H9 (cell line): ENCODE results near the gene ZNF133. TPM values are rescaled to one million over a fixed set of nuclear protein-coding genes. Genes with fewer than 3 reads are reported as not detected.

ENCODE experiments used
- DNase-seq: peaks from one replicate; pipeline ENCODE4 v3.0.0-alpha.2; 2017
- H2AFZ ChIP-seq: one replicate; pipeline ENCODE4 v1.6.1; 2013; ENCODE audit warnings: mild to moderate bottlenecking, low read length, control low read depth, moderate library complexity
- H2AK5ac ChIP-seq: 2 replicates; pipeline ENCODE4 v1.6.1; 2013; ENCODE audit warnings: low read length, control low read depth, mixed read lengths; ENCODE audit not compliant: insufficient read length
- H2BK120ac ChIP-seq: one replicate; pipeline ENCODE4 v1.6.1; 2013; ENCODE audit warnings: low read depth, mild to moderate bottlenecking, low read length, control low read depth, inconsistent platforms; ENCODE audit not compliant: poor library complexity, severe bottlenecking
- H2BK12ac ChIP-seq: 2 replicates; pipeline ENCODE4 v1.6.1; 2013; ENCODE audit warnings: low read length, control low read depth, mixed read lengths, low read depth; ENCODE audit not compliant: insufficient read length
- H2BK15ac ChIP-seq: 2 replicates; pipeline ENCODE4 v1.6.1; 2013; ENCODE audit warnings: low read depth, low read length, control low read depth
- H2BK20ac ChIP-seq: one replicate; pipeline ENCODE4 v1.6.1; 2013; ENCODE audit warnings: low read depth, mild to moderate bottlenecking, low read length, control low read depth, inconsistent platforms; ENCODE audit not compliant: poor library complexity, severe bottlenecking
- H2BK5ac ChIP-seq: 2 replicates; pipeline ENCODE4 v1.6.1; 2013; ENCODE audit warnings: low read length, control low read depth, mixed read lengths; ENCODE audit not compliant: insufficient read length
- H3K14ac ChIP-seq: 2 replicates; pipeline ENCODE4 v1.6.1; 2013; ENCODE audit warnings: low read length, control low read depth; ENCODE audit not compliant: insufficient read depth
- H3K18ac ChIP-seq: 2 replicates; pipeline ENCODE4 v1.6.1; 2013; ENCODE audit warnings: low read depth, mild to moderate bottlenecking, mixed read lengths, low read length, control low read depth; ENCODE audit not compliant: insufficient read length
- H3K23ac ChIP-seq: 2 replicates; pipeline ENCODE4 v1.6.1; 2013; ENCODE audit warnings: low read length, control low read depth, mixed read lengths, low read depth; ENCODE audit not compliant: insufficient read length
- H3K23me2 ChIP-seq: 2 replicates; pipeline ENCODE4 v1.6.1; 2013; ENCODE audit warnings: low read depth, mild to moderate bottlenecking, mixed read lengths, low read length, control low read depth; ENCODE audit not compliant: insufficient read length, poor library complexity, severe bottlenecking
- H3K27ac ChIP-seq: 2 replicates; pipeline ENCODE4 v1.5.1; 2013; ENCODE audit warnings: low read length, control low read depth, mixed read lengths, low read depth; ENCODE audit not compliant: insufficient read length
- H3K27me3 ChIP-seq: 2 replicates; pipeline ENCODE4 v1.6.1; 2013; ENCODE audit warnings: low read length, control low read depth, inconsistent platforms; ENCODE audit not compliant: insufficient read depth
- H3K4ac ChIP-seq: 2 replicates; pipeline ENCODE4 v1.6.1; 2013; ENCODE audit warnings: low read depth, mild to moderate bottlenecking, control low read depth, inconsistent platforms, low read length, moderate library complexity
- H3K4me1 ChIP-seq: 2 replicates; pipeline ENCODE4 v1.6.1; 2013; ENCODE audit warnings: low read length, control low read depth, inconsistent platforms; ENCODE audit not compliant: insufficient read depth
- H3K4me2 ChIP-seq: 2 replicates; pipeline ENCODE4 v1.6.1; 2013; ENCODE audit warnings: low read length, control low read depth, mixed read lengths; ENCODE audit not compliant: insufficient read length, insufficient read depth
- H3K56ac ChIP-seq: 2 replicates; pipeline ENCODE4 v1.6.1; 2013; ENCODE audit warnings: low read depth, mild to moderate bottlenecking, mixed read lengths, low read length, control low read depth; ENCODE audit not compliant: insufficient read length
- H3K79me1 ChIP-seq: 2 replicates; pipeline ENCODE4 v1.6.1; 2013; ENCODE audit warnings: low read depth, mild to moderate bottlenecking, moderate library complexity, low read length, control low read depth, inconsistent platforms; ENCODE audit not compliant: insufficient read depth, poor library complexity, severe bottlenecking
- H3K79me2 ChIP-seq: 2 replicates; pipeline ENCODE4 v1.6.1; 2013; ENCODE audit warnings: low read length, control low read depth, inconsistent platforms; ENCODE audit not compliant: insufficient read depth
- H3K9ac ChIP-seq: 2 replicates; pipeline ENCODE4 v1.6.1; 2013; ENCODE audit warnings: low read length, control low read depth, mixed read lengths; ENCODE audit not compliant: insufficient read length; ENCODE audit errors: extremely low read depth
- H3K9me3 ChIP-seq: one replicate; pipeline ENCODE4 v1.6.1; 2013; ENCODE audit warnings: low read depth, low read length, inconsistent platforms; ENCODE audit not compliant: control insufficient read depth
- H3T11ph ChIP-seq: one replicate; pipeline ENCODE4 v1.6.1; 2013; ENCODE audit warnings: mild to moderate bottlenecking, low read length, control low read depth, inconsistent platforms
- H4K20me1 ChIP-seq: one replicate; pipeline ENCODE4 v1.6.1; 2013; ENCODE audit not compliant: control insufficient read depth, insufficient read length, insufficient read depth
- H4K5ac ChIP-seq: 2 replicates; pipeline ENCODE4 v1.6.1; 2013; ENCODE audit warnings: low read depth, mild to moderate bottlenecking, mixed read lengths, low read length, control low read depth; ENCODE audit not compliant: insufficient read length
- H4K8ac ChIP-seq: replicated peaks from 2 replicates; pipeline ENCODE4 v1.6.1; 2013; ENCODE audit warnings: low read length, control low read depth, mixed read lengths, low read depth; ENCODE audit not compliant: insufficient read length
- H4K91ac ChIP-seq: 2 replicates; pipeline ENCODE4 v1.6.1; 2013; ENCODE audit warnings: low read depth, mild to moderate bottlenecking, moderate library complexity, mixed read lengths, low read length, control low read depth; ENCODE audit not compliant: insufficient read length
- H3K27ac Mint-ChIP-seq, 3 experiments: 2 replicates in 2 of 3; 3 replicates in 1 of 3; pipeline ENCODE4 v1.8.0; 2020 to 2021; ENCODE audit warnings: mixed read lengths in 3 of 3, mild to moderate bottlenecking in 1 of 3, moderate library complexity in 1 of 3
- H3K27me3 Mint-ChIP-seq: 2 replicates; pipeline ENCODE4 v1.8.0; 2021; ENCODE audit warnings: low read depth, mild to moderate bottlenecking, moderate library complexity, mixed read lengths
- H3K36me3 Mint-ChIP-seq, 3 experiments: 2 replicates in 2 of 3; 3 replicates in 1 of 3; pipeline ENCODE4 v1.8.0; 2020 to 2021; ENCODE audit warnings: low read depth in 3 of 3, mixed read lengths in 3 of 3; ENCODE audit not compliant: insufficient read depth in 1 of 3
- H3K4me1 Mint-ChIP-seq, 2 experiments: 2 replicates each; pipeline ENCODE4 v1.8.0; 2020; ENCODE audit warnings: mixed read lengths in 2 of 2
- H3K4me3 Mint-ChIP-seq, 2 experiments: 2 replicates in 1 of 2; 3 replicates in 1 of 2; pipeline ENCODE4 v1.8.0; 2020 to 2021; ENCODE audit warnings: mild to moderate bottlenecking in 2 of 2, mixed read lengths in 2 of 2, moderate library complexity in 1 of 2
- H3K9me3 Mint-ChIP-seq, 2 experiments: 2 replicates in 1 of 2; 3 replicates in 1 of 2; pipeline ENCODE4 v1.8.0; 2020; ENCODE audit warnings: mild to moderate bottlenecking in 2 of 2, mixed read lengths in 2 of 2, moderate library complexity in 1 of 2
- CTCF ChIP-seq: fragments of 200-600 bp; sonication (generic); conservative IDR thresholded peaks from 3 replicates; pipeline ENCODE4 v1.8.0; 2021; ENCODE audit warnings: antibody characterized with exemption, mild to moderate bottlenecking
- WGBS: extraction: QIAGEN DNeasy Blood & Tissue Kit; methylation state at CpG from one replicate; pipeline ENCODE4 v1.1.7; 2013; ENCODE audit warnings: missing lambda C conversion rate, low lambda C conversion rate, mixed read lengths; ENCODE audit not compliant: insufficient read length; ENCODE audit errors: extremely low coverage; 5-methylcytosine and 5-hydroxymethylcytosine counted together
- total RNA-seq: library from RNA; stranded (reverse); gene quantifications from 2 replicates; pipeline ENCODE4 v1.2.1, GENCODE V29; 2021

The ZNF133 gene
- total RNA-seq, 1 experiment from 2014 or later, result 11.0 TPM

- H3K14ac ChIP-seq, result no peak overlapping the region
- no CpG with 5 or more reads among the region's 3 CpGs for WGBS
- H3K27me3 ChIP-seq, result no peaks in the 10 kb centered on the region
- H3K4me1 ChIP-seq, result no peaks in the 10 kb centered on the region
- no peak overlapping the region for H2BK20ac ChIP-seq
- H3K27ac ChIP-seq, result no peak overlapping the region
- H3K79me2 ChIP-seq, result no peaks in the 10 kb centered on the region
- H2BK5ac ChIP-seq, result no peak overlapping the region
- no peak overlapping the region for H4K91ac ChIP-seq
- H3K56ac ChIP-seq, result no peak overlapping the region
- H4K5ac ChIP-seq, result no peak overlapping the region
- H3K9me3 ChIP-seq, result no peaks in the 10 kb centered on the region
- H2BK12ac ChIP-seq, result no peak overlapping the region
- no peaks in the 10 kb centered on the region for H3K36me3 Mint-ChIP-seq
- H3K4me2 ChIP-seq, result no peak overlapping the region
- H3K23me2 ChIP-seq, result no peaks in the 10 kb centered on the region
- H3K9me3 Mint-ChIP-seq, result no peaks in the 10 kb centered on the region
- H3K9ac ChIP-seq, result no peak overlapping the region
- no peaks in the 10 kb centered on the region for H3K4me1 Mint-ChIP-seq
- peaks cover 6% of the 10 kb centered on the region for H3K27me3 Mint-ChIP-seq
- no peak overlapping the region for H2BK15ac ChIP-seq
- no peak for TF ChIP-seq CTCF
- H3K4me3 Mint-ChIP-seq, result no peak overlapping the region
- H3K79me1 ChIP-seq, result no peaks in the 10 kb centered on the region
- no peak overlapping the region for H3K18ac ChIP-seq
- no peak overlapping the region for H4K8ac ChIP-seq
- H3T11ph ChIP-seq, result no peak overlapping the region
- H2BK120ac ChIP-seq, result no peak overlapping the region
- no peak overlapping the region for H2AK5ac ChIP-seq
- no peaks in the 10 kb centered on the region for H4K20me1 ChIP-seq
- no peak overlapping the region for H3K4ac ChIP-seq
- H3K23ac ChIP-seq, result no peak overlapping the region
- H2AFZ ChIP-seq, result no peak overlapping the region
- H3K27ac Mint-ChIP-seq, result no peak overlapping the region
- no peak for DNase-seq
Observed at GRCh38 chr20:18250217-18250616, 38.1 kb upstream of the ZNF133 start.
